Hypothalamus (tissue), 51 donors: ENCODE measurements around the gene IPP.
"Not testable (repeated sequence)": the region's sequence is repeated elsewhere in the genome, so short reads cannot be mapped to it uniquely, and the experiment has no call there.

Experiments used
- DNase-seq, 51 donors: peaks; one replicate each; lab custom pipeline; 2025; lab: John Stamatoyannopoulos, UW

The IPP gene

DNA sequence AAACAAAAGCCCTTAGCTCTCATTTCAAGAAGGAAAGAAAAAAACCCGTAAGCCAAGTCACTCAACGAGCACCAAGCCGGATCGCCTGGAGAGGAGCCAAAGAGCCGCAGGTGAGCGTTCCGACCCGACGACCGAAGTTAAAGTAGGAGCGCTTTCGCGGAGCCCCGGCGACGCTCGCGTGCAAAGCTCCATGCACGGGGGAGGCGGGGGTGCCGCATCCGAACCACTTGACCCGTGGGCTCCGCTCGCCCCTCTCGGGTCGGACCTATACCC is 64.5 kb downstream of the IPP start:
- peak in 31 of 51 donors; percentile 31 to 85 (median 56) for DNase-seq

DNA sequence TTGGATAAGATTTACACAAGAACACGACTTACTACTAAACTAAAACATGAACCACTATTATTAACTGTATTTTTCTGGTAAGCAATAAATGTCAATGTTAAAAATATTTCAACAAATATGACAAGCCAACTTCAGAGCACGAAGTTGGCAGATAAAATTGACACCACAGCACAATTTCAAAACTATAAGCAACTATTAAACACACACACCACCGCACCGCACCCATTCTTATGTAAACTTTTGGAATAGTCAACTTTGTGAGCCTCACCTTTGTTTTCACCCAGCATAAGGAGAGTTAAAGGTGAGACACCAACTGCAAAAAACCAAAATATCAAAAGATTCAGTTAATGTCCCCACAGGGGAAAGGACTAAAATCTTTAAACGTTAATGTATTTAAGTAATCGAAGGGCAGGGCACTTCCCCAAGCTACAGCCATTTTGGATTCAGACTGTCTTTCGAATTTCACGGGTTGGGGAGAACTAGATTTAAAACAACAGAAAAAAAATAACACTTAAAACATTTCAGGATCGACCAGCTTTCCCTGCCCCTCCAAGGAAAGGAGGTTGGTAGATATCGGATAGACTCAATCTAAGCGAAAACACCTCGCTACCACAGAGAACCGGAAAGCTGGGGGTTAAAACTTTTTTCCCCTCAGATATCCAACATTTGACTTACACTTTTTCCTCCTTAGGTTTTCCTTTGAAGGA is 65.0 kb downstream of the IPP start:
- DNase-seq: peak in 2 of 51 donors; percentile 39 to 54

DNA sequence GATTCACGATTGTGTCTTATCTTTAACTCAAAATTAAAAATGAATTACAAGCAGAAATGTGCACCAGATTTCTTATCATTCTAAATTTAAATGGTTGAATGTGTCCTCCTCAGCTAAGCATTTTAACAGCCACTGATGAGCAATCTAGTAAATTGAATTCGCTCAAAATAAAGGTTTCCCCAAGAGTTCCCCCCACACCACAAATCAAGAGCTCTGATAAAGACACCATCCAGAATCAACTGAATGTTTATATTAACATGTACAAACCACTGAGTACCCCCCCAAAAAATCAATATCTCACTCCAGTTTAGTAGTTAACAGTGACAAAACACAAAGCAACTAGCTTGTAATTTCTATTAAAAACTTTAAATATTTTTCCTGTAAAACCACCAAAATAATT is 66.1 kb downstream of the IPP start:
- DNase-seq: no peak

DNA sequence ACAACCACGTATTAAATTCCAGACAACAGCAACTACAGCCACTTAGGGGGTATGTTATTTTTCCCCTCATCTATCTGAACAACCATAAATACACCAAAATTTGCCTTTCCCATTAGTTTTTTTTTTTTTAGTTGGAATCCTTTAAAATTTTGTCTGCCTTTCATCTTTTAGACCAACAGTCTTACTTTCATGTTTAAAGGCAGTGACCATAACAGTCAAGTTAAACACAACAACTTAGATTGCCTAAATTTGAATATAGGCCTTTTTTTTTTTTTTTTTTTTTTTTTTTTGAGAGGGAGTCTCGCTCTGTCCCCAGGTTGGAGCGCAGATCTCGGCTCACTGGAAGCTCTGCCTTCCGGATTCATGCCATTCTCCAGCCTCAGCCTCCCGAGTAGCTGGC is 67.5 kb downstream of the IPP start:
- DNase-seq: no peak

GRCh38 chr1:45679123-45679522 is 71.3 kb downstream of the IPP start:
- DNase-seq: peak in 1 of 51 donors; percentile 2

- DNase-seq: no peak
Observed at GRCh38 chr1:45678489-45678888, 72.0 kb downstream of the IPP start.

DNA sequence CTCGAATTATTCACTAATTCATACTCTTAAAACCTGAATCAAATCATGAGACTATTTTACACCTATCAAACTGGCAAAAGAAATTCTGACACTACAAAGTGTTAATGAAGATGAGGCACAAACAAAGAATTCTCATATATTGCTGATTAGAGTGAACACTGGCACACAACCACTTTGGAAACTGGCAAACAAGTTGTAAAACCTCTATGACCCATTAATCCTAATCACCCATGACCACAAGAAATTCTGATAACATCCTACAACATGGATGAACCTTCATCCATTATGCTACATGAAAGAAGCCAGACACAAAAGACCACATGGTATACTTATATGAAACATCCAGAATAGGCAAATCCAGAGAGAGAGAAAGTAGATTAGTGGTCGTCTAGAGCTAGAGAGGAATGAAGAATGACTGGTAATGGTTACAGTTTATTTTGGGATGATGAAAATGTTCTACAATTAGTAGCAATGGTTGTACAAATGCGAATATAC is 72.7 kb downstream of the IPP start:
- DNase-seq: no peak

DNA sequence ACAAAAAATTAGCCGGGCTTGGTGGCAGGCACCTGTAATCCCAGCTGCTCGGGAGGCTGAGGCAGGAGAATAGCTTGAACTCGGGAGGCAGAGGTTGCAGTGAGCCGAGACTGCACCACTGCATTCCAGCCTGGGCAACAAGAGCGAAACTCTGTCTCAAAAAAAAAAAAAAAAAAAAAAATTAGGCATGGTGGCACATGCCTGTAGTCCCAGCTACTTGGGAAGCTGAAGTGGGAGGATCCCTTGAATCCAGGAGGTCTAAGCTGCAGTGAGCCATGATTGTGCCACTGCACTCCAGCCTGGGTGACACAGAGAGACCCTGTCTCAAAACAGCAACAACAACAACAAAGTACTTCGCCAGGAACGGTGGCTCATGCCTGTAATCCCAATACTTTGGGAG is 73.9 kb downstream of the IPP start:
- DNase-seq: not testable (repeated sequence)

- DNase-seq: no peak
Observed at GRCh38 chr1:45674478-45674877, 76.0 kb downstream of the IPP start.

GRCh38 chr1:45673956-45674355 is 76.5 kb downstream of the IPP start:
- no peak for DNase-seq

- DNase-seq: no peak
Observed at GRCh38 chr1:45669859-45670655, 80.4 kb downstream of the IPP start.

GRCh38 chr1:45669379-45669778 is 81.1 kb downstream of the IPP start:
- no peak for DNase-seq

- DNase-seq: no peak
Observed at GRCh38 chr1:45668526-45668925, 81.9 kb downstream of the IPP start.

DNA sequence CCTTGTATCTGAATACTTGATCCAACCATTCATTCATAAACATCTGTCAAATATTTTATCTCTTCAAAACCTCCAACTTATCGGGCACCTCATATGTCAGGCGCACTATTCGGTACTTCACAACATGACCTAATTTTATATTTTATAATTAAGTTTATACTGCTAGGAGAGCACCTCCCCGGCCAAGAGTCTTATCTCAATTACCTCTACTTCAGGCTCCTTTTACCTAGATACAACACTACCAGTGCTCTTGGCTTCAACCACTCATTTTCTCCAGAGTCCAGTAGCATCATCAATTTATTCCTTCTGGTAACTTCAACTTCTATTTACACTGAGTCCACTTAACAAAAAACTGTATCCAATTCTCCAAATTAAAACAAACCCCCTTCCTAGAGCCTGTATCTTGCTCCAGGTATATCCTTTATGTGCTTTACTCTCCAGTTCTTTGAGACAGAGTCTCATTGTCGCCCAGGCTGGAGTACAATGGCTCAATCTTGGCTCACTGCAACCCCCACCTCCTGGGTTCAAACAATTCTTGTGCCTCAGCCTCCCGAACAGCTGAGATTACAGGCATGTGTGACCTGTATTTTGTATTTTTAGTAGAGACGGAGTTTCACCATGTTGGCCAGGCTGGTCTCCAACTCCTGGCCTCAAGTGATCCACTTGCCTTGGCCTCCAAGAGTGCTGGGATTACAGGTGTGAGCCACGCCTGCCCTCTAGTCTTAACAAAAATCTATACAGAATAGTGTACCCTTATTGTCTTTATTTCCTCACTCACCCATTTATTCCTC is 82.9 kb downstream of the IPP start:
- DNase-seq: no peak

GRCh38 chr1:45666836-45667235 is 83.6 kb downstream of the IPP start:
- DNase-seq: no peak

DNA sequence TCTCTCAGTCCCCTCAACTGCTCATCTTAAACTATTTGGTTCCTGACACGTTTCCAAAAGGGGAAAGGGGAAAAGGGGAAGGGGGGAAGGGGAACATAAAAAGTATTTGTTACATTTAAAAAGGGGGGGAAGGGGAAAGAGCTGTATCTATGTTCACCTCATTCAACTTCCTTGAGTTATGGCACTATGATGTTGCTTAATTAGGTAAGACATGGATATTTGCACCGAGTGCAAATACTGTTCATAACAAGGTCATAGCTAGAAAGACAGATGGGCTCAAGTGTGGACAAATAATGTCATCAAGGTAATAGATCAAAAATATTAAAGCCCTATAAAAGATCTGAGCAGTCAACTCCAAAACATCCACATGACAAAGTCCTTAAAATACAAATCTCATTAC is 90.1 kb downstream of the IPP start:
- no peak for DNase-seq

DNA sequence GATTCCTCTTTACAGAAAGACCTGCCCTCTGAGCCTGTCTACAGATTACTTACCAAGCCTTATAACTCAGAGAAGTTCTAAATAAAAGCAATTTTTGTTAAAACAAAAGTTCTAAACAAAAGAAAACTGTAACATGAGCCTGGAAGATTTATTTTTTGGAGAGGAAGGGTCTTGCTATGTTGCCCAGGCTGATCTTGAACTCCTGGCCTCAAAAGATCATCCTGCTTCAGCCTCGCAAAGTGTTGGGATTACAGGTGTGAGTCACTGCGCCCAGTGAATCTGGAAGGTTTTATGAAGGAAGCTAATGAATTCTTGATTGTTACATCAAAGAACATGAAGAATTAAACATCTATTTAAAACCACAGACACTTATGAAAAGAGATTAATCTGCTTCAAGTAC is 91.2 kb downstream of the IPP start:
- DNase-seq: no peak

DNA sequence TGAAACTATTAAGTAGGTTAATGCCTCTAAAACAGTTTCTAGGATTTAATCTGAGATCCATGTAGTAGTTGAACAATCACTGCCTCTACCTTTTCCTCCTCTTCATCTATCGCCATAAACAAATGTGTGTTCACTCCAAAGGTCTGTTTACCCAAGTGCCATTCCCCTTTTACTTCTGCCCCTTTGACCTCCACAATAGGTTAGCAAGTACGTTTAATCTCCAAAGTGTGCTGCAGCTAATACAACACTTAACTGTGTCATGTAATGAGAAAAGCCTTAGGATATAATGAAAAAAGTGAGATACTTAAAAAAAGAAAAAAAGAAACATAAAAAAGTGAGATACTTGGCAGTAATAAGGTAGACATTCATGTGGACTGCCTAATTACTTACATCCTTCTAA is 92.3 kb downstream of the IPP start:
- no peak for DNase-seq

DNA sequence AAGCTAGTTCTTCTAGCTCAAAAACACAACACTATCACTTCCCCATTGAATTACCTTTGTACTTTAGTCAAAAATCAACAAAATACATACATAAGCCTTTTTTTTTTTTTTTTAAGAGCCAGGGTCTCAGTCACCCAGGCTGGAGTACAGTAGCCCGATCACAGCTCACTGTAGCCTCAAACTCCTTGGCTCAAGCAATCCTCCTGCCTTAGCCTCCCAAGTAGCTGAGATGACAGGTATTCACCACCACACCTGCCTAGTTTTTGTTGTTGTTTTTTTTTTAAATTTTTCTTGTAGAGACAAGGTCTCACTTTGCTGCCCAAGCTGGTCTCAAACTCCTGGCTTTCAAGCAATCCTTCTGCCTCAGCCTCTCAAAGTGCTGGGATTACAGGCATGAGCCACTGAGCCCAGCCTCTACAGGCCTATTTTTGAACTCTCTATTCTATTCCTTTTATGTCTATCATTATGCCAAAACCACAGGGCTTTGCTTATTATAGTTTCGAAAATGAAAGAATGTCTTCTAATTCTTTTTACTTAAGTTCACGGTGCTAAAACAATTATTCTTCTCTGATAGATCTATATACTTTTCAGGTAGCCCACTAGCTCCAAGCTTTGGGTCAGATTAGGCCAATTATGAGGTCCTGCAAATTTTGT is 93.8 kb downstream of the IPP start:
- DNase-seq: no peak

DNA sequence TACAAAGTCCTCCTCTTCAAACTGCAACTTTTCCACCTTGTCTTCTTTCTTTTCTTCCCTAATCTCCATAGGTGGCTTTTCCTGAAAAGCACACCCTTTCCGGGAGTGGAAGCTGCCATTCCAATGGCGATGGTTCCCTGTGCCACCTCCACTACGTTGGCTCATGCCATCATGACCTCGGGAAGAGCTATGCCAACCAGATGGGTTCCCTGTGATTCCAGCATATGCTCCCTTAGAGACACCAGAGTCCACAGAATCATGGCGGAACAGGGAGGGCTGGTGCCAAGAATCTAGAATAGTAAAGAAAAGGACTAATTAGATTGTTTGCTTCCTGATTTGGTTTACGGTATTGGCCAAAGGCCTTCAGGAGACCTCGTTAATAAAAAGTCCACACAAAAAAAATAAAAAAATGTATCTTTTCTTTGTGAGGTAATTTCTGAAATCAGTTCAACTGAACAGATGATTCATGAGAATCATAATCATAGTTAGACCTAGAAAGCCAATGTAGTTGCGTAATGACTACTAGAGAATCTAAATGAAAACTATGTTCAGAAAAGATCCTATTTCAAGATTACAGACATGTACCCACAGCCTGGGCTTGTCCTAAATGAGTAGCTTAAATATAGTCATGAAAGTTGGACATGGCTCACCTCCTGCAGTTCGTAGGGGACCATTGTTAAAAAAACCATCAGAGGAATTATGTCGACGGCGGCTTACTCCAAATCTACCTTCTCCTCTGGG is 95.7 kb downstream of the IPP start:
- no peak for DNase-seq
